Occipital lobe (tissue), 2 donors: ENCODE data around the gene LGR4. TPM values are rescaled to one million over a fixed set of nuclear protein-coding genes. Genes with fewer than 3 reads are reported as not detected.
"Not testable (repeated sequence)": the region's sequence is repeated elsewhere in the genome, so short reads cannot be mapped to it uniquely, and the experiment has no call there.

ENCODE experiments used
- DNase-seq: peaks from one replicate; lab custom pipeline; 2025; lab: John Stamatoyannopoulos, UW
- total RNA-seq: library from RNA; depleted of rRNA; stranded (reverse); fragments of >200 nt; gene quantifications from one replicate; pipeline ENCODE4 v1.2.3, GENCODE V29; 2014

LGR4 gene
- total RNA-seq, 1 donor from 2014 or later: 19.0 TPM

- no peak for DNase-seq
Observed at GRCh38 chr11:27460158-27460978, 12.2 kb downstream of the LGR4 start.

GRCh38 chr11:27459191-27459590 is 13.4 kb downstream of the LGR4 start:
- no peak for DNase-seq

- DNase-seq: no peak
Observed at GRCh38 chr11:27458182-27458581, 14.4 kb downstream of the LGR4 start.

- DNase-seq: no peak
Observed at GRCh38 chr11:27456795-27457329, 15.7 kb downstream of the LGR4 start.

GRCh38 chr11:27456140-27456794 is 16.3 kb downstream of the LGR4 start:
- DNase-seq: no peak

- no peak for DNase-seq
Observed at GRCh38 chr11:27455667-27456066, 16.9 kb downstream of the LGR4 start.

GRCh38 chr11:27453701-27454100 is 18.9 kb downstream of the LGR4 start:
- no peak for DNase-seq

- DNase-seq: no peak
Observed at GRCh38 chr11:27452147-27452546, 20.4 kb downstream of the LGR4 start.

GRCh38 chr11:27451244-27451965 is 21.2 kb downstream of the LGR4 start:
- DNase-seq: no peak

GRCh38 chr11:27448184-27448540 is 24.4 kb downstream of the LGR4 start:
- not testable (repeated sequence) for DNase-seq

- DNase-seq: no peak
Observed at GRCh38 chr11:27447288-27448183, 25.1 kb downstream of the LGR4 start.

GRCh38 chr11:27445625-27446024 is 27.0 kb downstream of the LGR4 start:
- no peak for DNase-seq

- no peak for DNase-seq
Observed at GRCh38 chr11:27444801-27445215, 27.8 kb downstream of the LGR4 start.

- DNase-seq: peak; percentile 5
Observed at GRCh38 chr11:27443746-27444507, 28.7 kb downstream of the LGR4 start.

GRCh38 chr11:27443227-27443626 is 29.4 kb downstream of the LGR4 start:
- DNase-seq: no peak

- no peak for DNase-seq
Observed at GRCh38 chr11:27440090-27440489, 32.5 kb downstream of the LGR4 start.

- DNase-seq: no peak
Observed at GRCh38 chr11:27438595-27438981, 34.0 kb downstream of the LGR4 start.

GRCh38 chr11:27437829-27438594 is 34.6 kb downstream of the LGR4 start:
- no peak for DNase-seq

GRCh38 chr11:27436916-27437315 is 35.7 kb downstream of the LGR4 start:
- no peak for DNase-seq

- no peak for DNase-seq
Observed at GRCh38 chr11:27433742-27434141, 38.8 kb downstream of the LGR4 start.
